SK-N-SH (cell line): ENCODE data around the gene GRM1. TPM values are rescaled to one million over a fixed set of nuclear protein-coding genes. Genes with fewer than 3 reads are reported as not detected.

Source experiments
- CTCF ChIA-PET: fragments of 300-600, 350-600 bp; formaldehyde crosslinking; extraction: SDS; loops from one replicate; lab custom pipeline; 2021; lab: Yijun Ruan, JAX
- POLR2A ChIA-PET: fragments of 350-600 bp; sonication (Branson Sonifier 250); formaldehyde crosslinking; extraction: SDS; loops from one replicate; lab custom pipeline; 2020; ENCODE audit warnings: antibody characterized with exemption, inconsistent platforms; lab: Yijun Ruan, JAX
- DNase-seq: peaks from one replicate; pipeline ENCODE4 v3.0.0; 2012
- H2AFZ ChIP-seq: fragments of 200-600 bp; sonication (generic); 2 replicates; pipeline ENCODE4 v1.8.1; 2016; ENCODE audit warnings: antibody characterized with exemption, mild to moderate bottlenecking, low read depth
- H3F3A ChIP-seq: fragments of 200-600 bp; sonication (generic); replicated peaks from 2 replicates; pipeline ENCODE3; 2016; ENCODE audit warnings: antibody characterized with exemption, mild to moderate bottlenecking; ENCODE audit not compliant: insufficient read depth
- H3K27ac ChIP-seq, 2 experiments: fragments of 200-500 bp in 1 of 2; fragments of 200-600 bp in 1 of 2; sonication (Bioruptor generic) in 1 of 2; sonication (generic), shearing (Covaris generic) in 1 of 2; 2 replicates each; pipeline versions ENCODE4 v1.5.1 to v1.6.1; 2014 to 2016; ENCODE audit warnings: low read depth in 2 of 2, inconsistent platforms in 1 of 2, low read length in 1 of 2, mild to moderate bottlenecking in 1 of 2, mixed read lengths in 1 of 2
- H3K27me3 ChIP-seq: fragments of 200-600 bp; sonication (generic), shearing (Covaris generic); 2 replicates; pipeline ENCODE4 v1.6.1; 2016; ENCODE audit warnings: mixed run types; ENCODE audit not compliant: insufficient read depth
- H3K36me3 ChIP-seq, 2 experiments: fragments of 200-500 bp in 1 of 2; fragments of 200-600 bp in 1 of 2; sonication (Bioruptor generic) in 1 of 2; sonication (generic) in 1 of 2; replicated peaks in 1 of 2; 2 replicates each; pipeline versions ENCODE3 to v1.5.1; 2014 to 2016; ENCODE audit warnings: low read length in 1 of 2, mild to moderate bottlenecking in 1 of 2; ENCODE audit not compliant: insufficient read depth in 2 of 2, control insufficient read depth in 1 of 2
- H3K4me1 ChIP-seq, 2 experiments: fragments of 200-500 bp in 1 of 2; fragments of 200-600 bp in 1 of 2; sonication (Bioruptor generic) in 1 of 2; sonication (generic), shearing (Covaris generic) in 1 of 2; 2 replicates each; pipeline versions ENCODE4 v1.5.1 to v1.6.1; 2014 to 2016; ENCODE audit warnings: low read depth in 1 of 2, low read length in 1 of 2, mixed run types in 1 of 2; ENCODE audit not compliant: insufficient read depth in 2 of 2, control insufficient read depth in 1 of 2
- H3K4me2 ChIP-seq: fragments of 200-600 bp; sonication (generic), shearing (Covaris generic); 2 replicates; pipeline ENCODE4 v1.6.1; 2017; ENCODE audit warnings: mixed run types
- H3K4me3 ChIP-seq, 2 experiments: fragments of 200-500 bp in 1 of 2; fragments of 200-600 bp in 1 of 2; sonication (Bioruptor generic) in 1 of 2; sonication (generic), shearing (Covaris generic) in 1 of 2; 2 replicates each; pipeline versions ENCODE4 v1.5.1 to v1.8.1; 2014 to 2016; ENCODE audit warnings: low read depth in 2 of 2, inconsistent platforms in 1 of 2, low read length in 1 of 2, mild to moderate bottlenecking in 1 of 2, mixed read lengths in 1 of 2, moderate library complexity in 1 of 2
- H3K79me2 ChIP-seq: fragments of 200-600 bp; sonication (generic); 2 replicates; pipeline ENCODE4 v1.8.1; 2017; ENCODE audit warnings: mild to moderate bottlenecking; ENCODE audit not compliant: insufficient read depth
- H3K9ac ChIP-seq: fragments of 200-600 bp; sonication (generic); 2 replicates; pipeline ENCODE4 v1.6.1; 2017; ENCODE audit warnings: mixed run types
- H3K9me2 ChIP-seq: fragments of 200-600 bp; sonication (generic); 2 replicates; pipeline ENCODE4 v1.6.1; 2017; ENCODE audit warnings: mixed run types
- H3K9me3 ChIP-seq: fragments of 200-600 bp; sonication (generic); 2 replicates; pipeline ENCODE4 v1.6.1; 2017; ENCODE audit warnings: mixed run types, mild to moderate bottlenecking, moderate library complexity
- H4K20me1 ChIP-seq: fragments of 200-600 bp; sonication (generic); 2 replicates; pipeline ENCODE4 v1.6.1; 2017; ENCODE audit warnings: mild to moderate bottlenecking, mixed run types; ENCODE audit not compliant: insufficient read depth
- CHD2 ChIP-seq: fragments of 150-350 bp; IDR thresholded peaks from 2 replicates; pipeline ENCODE4 v1.6.1; 2018; ENCODE audit warnings: low read length; ENCODE audit not compliant: partially characterized antibody
- ELF1 ChIP-seq: IDR thresholded peaks from 2 replicates; pipeline ENCODE4 v1.4.0; 2012
- EP300 ChIP-seq, 2 experiments: IDR thresholded peaks; 2 replicates each; pipeline versions ENCODE4 v1.4.0 to v1.6.1; 2012; ENCODE audit warnings: borderline replicate concordance in 1 of 2, low read depth in 1 of 2, low read length in 1 of 2
- FOSL2 ChIP-seq: IDR thresholded peaks from 2 replicates; pipeline ENCODE4 v1.4.0; 2012; ENCODE audit warnings: low read depth, mild to moderate bottlenecking, moderate library complexity, borderline replicate concordance
- FOXJ3 ChIP-seq: sonication (generic); formaldehyde crosslinking; IDR thresholded peaks from 2 replicates; pipeline ENCODE4 v1.5.1; 2020; ENCODE audit warnings: mild to moderate bottlenecking, missing genetic modification reagents
- FOXM1 ChIP-seq: IDR thresholded peaks from 2 replicates; pipeline ENCODE4 v1.4.0; 2012; ENCODE audit warnings: low read depth, mild to moderate bottlenecking
- GABPA ChIP-seq: IDR thresholded peaks from 2 replicates; pipeline ENCODE4 v1.4.0; 2012; ENCODE audit warnings: low read depth, mild to moderate bottlenecking
- GATA2 ChIP-seq: sonication (generic); formaldehyde crosslinking; IDR thresholded peaks from 2 replicates; pipeline ENCODE4 v1.5.0; 2020; ENCODE audit warnings: mild to moderate bottlenecking, missing genetic modification reagents
- JUND ChIP-seq: IDR thresholded peaks from 2 replicates; pipeline ENCODE4 v1.4.0; 2012
- MXI1 ChIP-seq: IDR thresholded peaks from 2 replicates; pipeline ENCODE4 v1.6.1; 2012; ENCODE audit warnings: mild to moderate bottlenecking, low read depth, low read length, improper control_type of control experiment
- PBX3 ChIP-seq: IDR thresholded peaks from 2 replicates; pipeline ENCODE4; 2012
- RAD21 ChIP-seq: IDR thresholded peaks from 2 replicates; pipeline ENCODE4 v1.6.1; 2012; ENCODE audit warnings: mild to moderate bottlenecking, low read length
- REST ChIP-seq: IDR thresholded peaks from 2 replicates; pipeline ENCODE4 v1.6.1; 2012; ENCODE audit warnings: mild to moderate bottlenecking, low read depth, low read length, moderate library complexity
- RFX5 ChIP-seq: IDR thresholded peaks from 2 replicates; pipeline ENCODE4 v1.6.1; 2012; ENCODE audit warnings: mild to moderate bottlenecking, improper control_type of control experiment, low read length
- RXRA ChIP-seq: IDR thresholded peaks from 2 replicates; pipeline ENCODE4 v1.4.0; 2012; ENCODE audit warnings: low read depth, mild to moderate bottlenecking, borderline replicate concordance
- SIN3A ChIP-seq: IDR thresholded peaks from 2 replicates; pipeline ENCODE4 v1.6.1; 2012; ENCODE audit warnings: low read depth, mild to moderate bottlenecking, low read length, moderate library complexity, borderline replicate concordance
- SMC3 ChIP-seq: IDR thresholded peaks from 2 replicates; pipeline ENCODE4 v1.6.1; 2012; ENCODE audit warnings: low read depth, low read length, improper control_type of control experiment
- TAF1 ChIP-seq: IDR thresholded peaks from 2 replicates; pipeline ENCODE4 v1.6.1; 2012; ENCODE audit warnings: low read depth, mild to moderate bottlenecking, low read length, moderate library complexity, borderline replicate concordance
- TCF12 ChIP-seq: IDR thresholded peaks from 2 replicates; pipeline ENCODE4 v1.4.0; 2012
- USF1 ChIP-seq: IDR thresholded peaks from 2 replicates; pipeline ENCODE4 v1.4.0; 2012; ENCODE audit warnings: low read depth, borderline replicate concordance
- YY1 ChIP-seq: IDR thresholded peaks from 2 replicates; pipeline ENCODE4 v1.4.0; 2012; ENCODE audit warnings: low read depth, mild to moderate bottlenecking
- WGBS: methylation state at CpG from one replicate; pipeline ENCODE4 v1.1.6; 2017; ENCODE audit warnings: low lambda C conversion rate; 5-methylcytosine and 5-hydroxymethylcytosine counted together
- polyA plus RNA-seq, 3 experiments: library from polyadenylated mRNA; depleted of rRNA; stranded (reverse); fragments of >200 nt; gene quantifications; 2 replicates each; pipeline ENCODE4 v1.2.3, GENCODE V29; 2012
- TF ChIP-seq, protein P1 (sequence below): IDR thresholded peaks from 2 replicates; pipeline ENCODE4 v1.4.0; 2012; ENCODE audit warnings: low read depth

GRM1 gene
- polyA plus RNA-seq, 1 of the 3 experiments (the other 2 are of a cell fraction) = 0.05 TPM

- Histone ChIP-seq H4K20me1 (no peaks in the 10 kb centered on the region), H3K4me3 (no peak overlapping the region), H3K4me2 (no peak overlapping the region), H3K9ac (no peak overlapping the region), H3K27ac (no peak overlapping the region), H3K79me2 (no peaks in the 10 kb centered on the region), H3K9me2 (no peaks in the 10 kb centered on the region), H3K4me1 (no peaks in the 10 kb centered on the region), H3K9me3 (no peaks in the 10 kb centered on the region), H2AFZ (no peak overlapping the region), H3F3A (no peaks in the 10 kb centered on the region), H3K27me3 (no peaks in the 10 kb centered on the region), H3K36me3 (no peaks in the 10 kb centered on the region)
- no peak for DNase-seq
- WGBS = 57% methylated on average over 5 of the region's 5 CpGs
- POLR2A ChIA-PET = no interaction called here
- CTCF ChIA-PET = no interaction called here
- no peak for TF ChIP-seq TAF1
- TF ChIP-seq FOSL2 = no peak
- no peak for TF ChIP-seq JUND
- no peak for TF ChIP-seq ELF1
- TF ChIP-seq MXI1 = no peak
- TF ChIP-seq YY1 = no peak
- TF ChIP-seq, all 33 proteins: peak for 0
Observed at GRCh38 chr6:146419576-146419975, 390.7 kb downstream of the GRM1 start.

DNA sequence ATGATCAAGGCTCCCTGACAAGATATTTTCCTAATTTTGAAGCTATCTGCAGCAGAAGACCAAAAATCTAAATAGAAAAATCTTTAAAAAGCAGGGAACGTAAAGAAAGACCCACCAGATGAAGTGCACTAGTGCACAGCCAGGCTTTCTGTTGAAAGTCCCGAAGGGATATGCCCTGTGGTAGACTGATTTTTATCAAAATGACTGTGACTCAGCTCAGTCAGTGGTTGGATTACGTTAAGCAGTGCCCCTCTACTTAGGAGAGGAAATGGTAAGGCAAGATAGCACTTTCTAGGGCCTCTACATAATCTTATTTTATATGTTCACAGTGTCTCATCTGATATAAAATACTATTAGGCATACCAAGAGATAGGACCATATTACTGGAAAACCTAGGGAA is 391.4 kb downstream of the GRM1 start:
- WGBS = 23% methylated on average over 3 of the region's 3 CpGs
- Histone ChIP-seq H4K20me1 (no peaks in the 10 kb centered on the region), H3K9me2 (no peaks in the 10 kb centered on the region), H3K27me3 (no peaks in the 10 kb centered on the region), H3K4me3 (no peak overlapping the region), H3K79me2 (no peaks in the 10 kb centered on the region), H3K9me3 (no peaks in the 10 kb centered on the region), H3F3A (no peaks in the 10 kb centered on the region), H2AFZ (no peak overlapping the region), H3K9ac (no peak overlapping the region), H3K4me1 (no peaks in the 10 kb centered on the region), H3K27ac (no peak overlapping the region), H3K36me3 (no peaks in the 10 kb centered on the region), H3K4me2 (no peak overlapping the region)
- no peak for DNase-seq
- ChIA-PET POLR2A (no interaction called here), CTCF (no interaction called here)
- TF ChIP-seq GABPA (no peak), TAF1 (no peak), TCF12 (no peak), GATA2 (CRISPR knock-in tag) (no peak), CHD2 (no peak), YY1 (no peak), RFX5 (no peak), RAD21 (no peak), SIN3A (no peak), MXI1 (no peak), EP300 (IDR thresholded peaks at IDR 0.05; ENCODE audit: borderline replicate concordance in 1 of 2, low read depth in 1 of 2, low read length in 1 of 2) (no peak), REST (no peak), FOXJ3 (no peak), FOXM1 (no peak), SMC3 (no peak), PBX3 (no peak), RXRA (no peak), USF1 (no peak)
- TF ChIP-seq, protein P1, sequence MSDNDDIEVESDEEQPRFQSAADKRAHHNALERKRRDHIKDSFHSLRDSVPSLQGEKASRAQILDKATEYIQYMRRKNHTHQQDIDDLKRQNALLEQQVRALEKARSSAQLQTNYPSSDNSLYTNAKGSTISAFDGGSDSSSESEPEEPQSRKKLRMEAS = no peak
